GM12878 (cell line): ENCODE measurements around the gene ARHGAP15. TPM values are rescaled to one million over a fixed set of nuclear protein-coding genes. Genes with fewer than 3 reads are reported as not detected.

ENCODE experiments used
- BCL11A ChIP-seq: IDR thresholded peaks from 2 replicates; pipeline ENCODE4 v1.6.1; 2011; ENCODE audit warnings: low read depth, low read length
- DPF2 ChIP-seq: fragments of 450-650 bp; IDR thresholded peaks from 2 replicates; pipeline ENCODE4 v1.6.1; 2017; ENCODE audit warnings: mild to moderate bottlenecking
- E2F4 ChIP-seq: IDR thresholded peaks from 2 replicates; pipeline ENCODE4 v1.6.1; 2012; ENCODE audit warnings: low read depth, low read length, improper control_type of control experiment
- SIX5 ChIP-seq: IDR thresholded peaks from 2 replicates; pipeline ENCODE4 v1.6.1; 2011; ENCODE audit warnings: mild to moderate bottlenecking, low read depth, low read length, moderate library complexity; ENCODE audit not compliant: severe bottlenecking
- ZBTB33 ChIP-seq: fragments of 450-650 bp; IDR thresholded peaks from 2 replicates; pipeline ENCODE4 v1.6.1; 2017; ENCODE audit warnings: mild to moderate bottlenecking
- ZNF207 ChIP-seq: fragments of 450-650 bp; IDR thresholded peaks from 2 replicates; pipeline ENCODE4 v1.6.1; 2014; ENCODE audit warnings: antibody characterized with exemption, mild to moderate bottlenecking, borderline replicate concordance
- polyA plus RNA-seq, 11 experiments: library from polyadenylated mRNA; depleted of rRNA in 4 of 11; unstranded in 6 of 11; stranded (reverse) in 5 of 11; fragments of >200 nt; fragmentation: Nextera tagmentation in 4 of 11; fragmentation: Illumina TruSeq in 1 of 11; extraction: Ambion mirVana in 4 of 11; extraction: Trizol in 1 of 11; gene quantifications; 1 replicate in 1 of 11; 2 replicates in 10 of 11; pipeline versions ENCODE4 v1.2.1 to v1.2.3, GENCODE V29; 2011 to 2016; ENCODE audit warnings: inconsistent platforms in 2 of 11, missing spikeins in 2 of 11, low read depth in 1 of 11
- total RNA-seq, 4 experiments: library from RNA; depleted of rRNA in 3 of 4; stranded (reverse); fragments of >200 nt in 3 of 4; fragmentation: Illumina TruSeq in 1 of 4; extraction: Trizol in 1 of 4; gene quantifications; 2 replicates each; pipeline versions ENCODE4 v1.2.1 to v1.2.3, GENCODE V29; 2013 to 2021
- TF ChIP-seq, protein P1 (sequence below): IDR thresholded peaks from 2 replicates; pipeline ENCODE4 v1.6.1; 2012; ENCODE audit warnings: mild to moderate bottlenecking, low read depth, low read length
- TF ChIP-seq, protein P2 (sequence below): fragments of 150-350 bp; IDR thresholded peaks from 2 replicates; pipeline ENCODE4 v1.6.1; 2016; ENCODE audit warnings: low read depth, low read length
- TF ChIP-seq, protein P3 (sequence below), 3 experiments: IDR thresholded peaks in 2 of 3; conservative IDR thresholded peaks in 1 of 3; 2 replicates each; pipeline ENCODE4 v1.5.1; 2011; ENCODE audit warnings: low read depth in 3 of 3, low read length in 3 of 3, mild to moderate bottlenecking in 3 of 3, control low read depth in 2 of 3, moderate library complexity in 2 of 3, inconsistent platforms in 1 of 3, mixed read lengths in 1 of 3; ENCODE audit not compliant: control insufficient read depth in 2 of 3, insufficient read depth in 1 of 3; ENCODE audit errors: extremely low read depth in 1 of 3

The ARHGAP15 gene
- total and polyA plus RNA-seq, 10 of the 15 experiments (the other 5 are each of a cell fraction or from before 2014, with no cell fraction given) = 38.0 to 92.6 (median 66.7) TPM

- TF ChIP-seq DPF2 = no peak
- TF ChIP-seq, protein P1, sequence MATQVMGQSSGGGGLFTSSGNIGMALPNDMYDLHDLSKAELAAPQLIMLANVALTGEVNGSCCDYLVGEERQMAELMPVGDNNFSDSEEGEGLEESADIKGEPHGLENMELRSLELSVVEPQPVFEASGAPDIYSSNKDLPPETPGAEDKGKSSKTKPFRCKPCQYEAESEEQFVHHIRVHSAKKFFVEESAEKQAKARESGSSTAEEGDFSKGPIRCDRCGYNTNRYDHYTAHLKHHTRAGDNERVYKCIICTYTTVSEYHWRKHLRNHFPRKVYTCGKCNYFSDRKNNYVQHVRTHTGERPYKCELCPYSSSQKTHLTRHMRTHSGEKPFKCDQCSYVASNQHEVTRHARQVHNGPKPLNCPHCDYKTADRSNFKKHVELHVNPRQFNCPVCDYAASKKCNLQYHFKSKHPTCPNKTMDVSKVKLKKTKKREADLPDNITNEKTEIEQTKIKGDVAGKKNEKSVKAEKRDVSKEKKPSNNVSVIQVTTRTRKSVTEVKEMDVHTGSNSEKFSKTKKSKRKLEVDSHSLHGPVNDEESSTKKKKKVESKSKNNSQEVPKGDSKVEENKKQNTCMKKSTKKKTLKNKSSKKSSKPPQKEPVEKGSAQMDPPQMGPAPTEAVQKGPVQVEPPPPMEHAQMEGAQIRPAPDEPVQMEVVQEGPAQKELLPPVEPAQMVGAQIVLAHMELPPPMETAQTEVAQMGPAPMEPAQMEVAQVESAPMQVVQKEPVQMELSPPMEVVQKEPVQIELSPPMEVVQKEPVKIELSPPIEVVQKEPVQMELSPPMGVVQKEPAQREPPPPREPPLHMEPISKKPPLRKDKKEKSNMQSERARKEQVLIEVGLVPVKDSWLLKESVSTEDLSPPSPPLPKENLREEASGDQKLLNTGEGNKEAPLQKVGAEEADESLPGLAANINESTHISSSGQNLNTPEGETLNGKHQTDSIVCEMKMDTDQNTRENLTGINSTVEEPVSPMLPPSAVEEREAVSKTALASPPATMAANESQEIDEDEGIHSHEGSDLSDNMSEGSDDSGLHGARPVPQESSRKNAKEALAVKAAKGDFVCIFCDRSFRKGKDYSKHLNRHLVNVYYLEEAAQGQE = no peak
- no peak for TF ChIP-seq E2F4
- TF ChIP-seq ZNF207 = no peak
- TF ChIP-seq, protein P2, sequence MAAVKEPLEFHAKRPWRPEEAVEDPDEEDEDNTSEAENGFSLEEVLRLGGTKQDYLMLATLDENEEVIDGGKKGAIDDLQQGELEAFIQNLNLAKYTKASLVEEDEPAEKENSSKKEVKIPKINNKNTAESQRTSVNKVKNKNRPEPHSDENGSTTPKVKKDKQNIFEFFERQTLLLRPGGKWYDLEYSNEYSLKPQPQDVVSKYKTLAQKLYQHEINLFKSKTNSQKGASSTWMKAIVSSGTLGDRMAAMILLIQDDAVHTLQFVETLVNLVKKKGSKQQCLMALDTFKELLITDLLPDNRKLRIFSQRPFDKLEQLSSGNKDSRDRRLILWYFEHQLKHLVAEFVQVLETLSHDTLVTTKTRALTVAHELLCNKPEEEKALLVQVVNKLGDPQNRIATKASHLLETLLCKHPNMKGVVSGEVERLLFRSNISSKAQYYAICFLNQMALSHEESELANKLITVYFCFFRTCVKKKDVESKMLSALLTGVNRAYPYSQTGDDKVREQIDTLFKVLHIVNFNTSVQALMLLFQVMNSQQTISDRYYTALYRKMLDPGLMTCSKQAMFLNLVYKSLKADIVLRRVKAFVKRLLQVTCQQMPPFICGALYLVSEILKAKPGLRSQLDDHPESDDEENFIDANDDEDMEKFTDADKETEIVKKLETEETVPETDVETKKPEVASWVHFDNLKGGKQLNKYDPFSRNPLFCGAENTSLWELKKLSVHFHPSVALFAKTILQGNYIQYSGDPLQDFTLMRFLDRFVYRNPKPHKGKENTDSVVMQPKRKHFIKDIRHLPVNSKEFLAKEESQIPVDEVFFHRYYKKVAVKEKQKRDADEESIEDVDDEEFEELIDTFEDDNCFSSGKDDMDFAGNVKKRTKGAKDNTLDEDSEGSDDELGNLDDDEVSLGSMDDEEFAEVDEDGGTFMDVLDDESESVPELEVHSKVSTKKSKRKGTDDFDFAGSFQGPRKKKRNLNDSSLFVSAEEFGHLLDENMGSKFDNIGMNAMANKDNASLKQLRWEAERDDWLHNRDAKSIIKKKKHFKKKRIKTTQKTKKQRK = no peak
- TF ChIP-seq, protein P3, sequence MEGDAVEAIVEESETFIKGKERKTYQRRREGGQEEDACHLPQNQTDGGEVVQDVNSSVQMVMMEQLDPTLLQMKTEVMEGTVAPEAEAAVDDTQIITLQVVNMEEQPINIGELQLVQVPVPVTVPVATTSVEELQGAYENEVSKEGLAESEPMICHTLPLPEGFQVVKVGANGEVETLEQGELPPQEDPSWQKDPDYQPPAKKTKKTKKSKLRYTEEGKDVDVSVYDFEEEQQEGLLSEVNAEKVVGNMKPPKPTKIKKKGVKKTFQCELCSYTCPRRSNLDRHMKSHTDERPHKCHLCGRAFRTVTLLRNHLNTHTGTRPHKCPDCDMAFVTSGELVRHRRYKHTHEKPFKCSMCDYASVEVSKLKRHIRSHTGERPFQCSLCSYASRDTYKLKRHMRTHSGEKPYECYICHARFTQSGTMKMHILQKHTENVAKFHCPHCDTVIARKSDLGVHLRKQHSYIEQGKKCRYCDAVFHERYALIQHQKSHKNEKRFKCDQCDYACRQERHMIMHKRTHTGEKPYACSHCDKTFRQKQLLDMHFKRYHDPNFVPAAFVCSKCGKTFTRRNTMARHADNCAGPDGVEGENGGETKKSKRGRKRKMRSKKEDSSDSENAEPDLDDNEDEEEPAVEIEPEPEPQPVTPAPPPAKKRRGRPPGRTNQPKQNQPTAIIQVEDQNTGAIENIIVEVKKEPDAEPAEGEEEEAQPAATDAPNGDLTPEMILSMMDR (IDR thresholded peaks at IDR 0.05 in 2 of 3, conservative IDR thresholded peaks at IDR 0.05 in 1 of 3; ENCODE audit: control insufficient read depth in 2 of 3, extremely low read depth in 1 of 3, insufficient read depth in 1 of 3, low read depth in 3 of 3, low read length in 3 of 3) = no peak
- no peak for TF ChIP-seq SIX5
- no peak for TF ChIP-seq BCL11A
- TF ChIP-seq ZBTB33 = no peak
- TF ChIP-seq, all 136 proteins: peak for 0
Observed at GRCh38 chr2:143577489-143577888, 448.3 kb downstream of the ARHGAP15 start (continued).
